HG03520 (cell line): Measurements from ENCODE around the gene NKAIN4.
A peak's percentile ranks its signal among the peaks of the same experiment; 100 is the strongest.

Experiments used
- ATAC-seq: cut with Tn5 transposase; IDR thresholded peaks from one replicate; pipeline ENCODE4 v1.9.1; 2021; ENCODE audit warnings: mild to moderate bottlenecking, moderate library complexity; ENCODE audit not compliant: unreplicated experiment

The NKAIN4 gene

GRCh38 chr20:63220696-63221399 lies 33.4 kb downstream of the NKAIN4 start:
- ATAC-seq = no peak

DNA sequence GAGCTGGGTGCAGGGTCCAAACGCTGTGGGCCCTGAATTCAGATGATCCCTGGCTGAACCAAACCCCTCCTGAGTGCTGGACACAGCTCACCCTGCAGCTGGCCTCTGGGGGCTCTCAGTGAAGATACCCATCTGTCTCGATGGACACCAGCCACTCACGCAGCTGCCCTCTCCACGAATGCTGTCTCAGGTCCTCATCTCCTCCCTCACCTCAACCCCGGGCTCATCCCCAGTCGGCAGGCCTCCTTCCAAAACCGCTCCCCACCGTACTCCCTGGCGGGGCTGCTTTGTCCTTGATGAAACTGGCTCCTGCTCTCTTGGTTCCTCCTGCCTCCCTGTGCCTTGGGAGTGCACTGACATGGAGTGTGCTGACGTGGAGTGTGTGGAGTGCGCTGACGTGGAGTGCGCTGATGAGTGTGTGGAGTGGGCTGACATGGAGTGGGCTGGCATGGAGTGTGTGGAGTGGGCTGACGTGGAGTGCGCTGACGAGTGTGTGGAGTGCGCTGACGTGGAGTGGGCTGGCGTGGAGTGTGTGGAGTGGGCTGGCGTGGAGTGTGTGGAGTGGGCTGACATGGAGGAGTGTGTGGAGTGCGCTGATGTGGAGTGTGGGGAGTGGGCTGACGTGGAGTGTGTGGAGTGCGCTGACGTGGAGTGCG lies 34.3 kb downstream of the NKAIN4 start:
- ATAC-seq = no peak

- no peak for ATAC-seq
Observed at GRCh38 chr20:63219447-63219821, 34.8 kb downstream of the NKAIN4 start.

GRCh38 chr20:63218701-63219446 lies 35.4 kb downstream of the NKAIN4 start:
- no peak for ATAC-seq

- no peak for ATAC-seq
Observed at GRCh38 chr20:63217706-63218105, 36.6 kb downstream of the NKAIN4 start.

DNA sequence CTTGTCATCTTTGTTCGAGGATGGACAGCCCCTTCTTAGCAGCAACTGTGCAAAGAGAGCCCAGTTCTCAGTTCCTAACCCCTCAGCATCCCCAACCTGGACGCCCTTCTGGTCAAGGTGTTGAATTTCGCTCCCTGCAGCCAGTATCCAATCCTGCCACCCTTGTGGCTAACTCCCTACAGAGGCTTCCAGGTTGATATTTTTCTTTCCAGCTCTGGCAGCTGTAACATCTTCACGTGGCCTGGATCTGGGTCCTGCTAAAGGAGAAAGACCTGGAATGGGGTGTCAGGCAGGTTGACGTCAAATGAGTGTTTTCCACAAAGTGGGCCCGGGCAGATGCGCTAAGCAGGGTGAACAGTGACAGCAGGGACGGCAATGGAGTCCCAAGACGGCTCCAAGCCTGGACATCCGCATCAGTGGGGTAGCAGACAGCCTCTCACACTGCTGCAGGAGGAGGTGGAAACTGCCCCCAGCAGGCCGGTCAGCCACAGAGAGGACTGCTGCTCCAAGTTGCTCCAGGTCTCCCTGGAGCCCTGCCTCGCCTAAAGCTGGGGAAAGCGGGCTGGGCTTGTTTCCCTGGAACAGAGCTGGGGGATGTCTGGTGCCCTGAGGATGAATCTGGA lies 37.3 kb downstream of the NKAIN4 start:
- no peak for ATAC-seq

- ATAC-seq = peak; percentile 83
Observed at GRCh38 chr20:63216041-63216848, 38.0 kb downstream of the NKAIN4 start, which contains the start of gene YTHDF1. Gene YTHDF1, minus strand, starts transcription at chr20:63216131. Its CDS starts 239 bp downstream, at chr20:63215892.

DNA sequence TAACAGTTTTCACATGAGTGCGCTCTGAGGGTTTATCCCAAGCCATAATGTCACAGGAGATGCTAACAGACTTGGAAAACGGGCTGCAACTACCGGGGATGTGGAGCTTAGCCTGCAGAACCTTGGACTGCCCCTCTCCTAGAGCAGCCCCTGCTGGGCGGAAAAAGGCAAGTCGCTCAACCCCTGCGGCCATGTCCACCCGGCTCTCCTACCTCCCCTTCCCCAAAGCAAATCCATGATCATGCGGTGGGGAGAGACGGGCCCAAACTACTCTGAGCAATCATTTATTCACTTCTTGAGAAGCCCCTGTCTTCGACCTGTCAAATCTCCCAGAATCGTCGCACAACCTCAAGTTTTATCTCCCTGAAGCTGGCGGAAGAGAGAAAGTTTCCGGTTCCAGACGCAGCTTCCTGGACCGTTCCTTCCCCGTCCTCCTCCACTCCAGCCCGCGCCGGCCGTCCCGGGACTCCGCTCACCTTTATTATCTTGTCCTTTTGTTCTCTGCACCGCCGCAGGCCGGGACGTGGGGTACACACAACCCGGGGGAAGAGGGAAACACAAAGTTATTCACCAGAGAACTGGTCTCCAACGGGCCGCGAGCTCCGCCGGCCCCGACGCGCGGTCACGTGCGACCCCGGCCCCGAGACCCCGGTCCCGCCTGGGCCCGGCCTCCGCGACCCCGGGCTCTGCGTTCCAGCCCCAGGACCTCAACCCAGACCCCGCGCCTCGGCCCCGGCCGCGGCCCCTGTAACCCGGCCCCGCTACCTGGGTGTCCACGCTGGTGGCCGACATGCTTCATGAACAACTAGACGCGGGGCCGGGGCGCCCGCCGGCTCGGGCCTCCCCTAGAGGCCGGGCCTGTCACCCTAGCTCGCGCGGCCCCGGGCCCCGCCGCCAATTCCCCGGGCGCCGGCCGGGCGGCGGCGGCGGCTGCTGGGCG lies 38.9 kb downstream of the NKAIN4 start:
- peak; percentile 18 for ATAC-seq

- no peak for ATAC-seq
Observed at GRCh38 chr20:63214514-63214913, 39.7 kb downstream of the NKAIN4 start.

DNA sequence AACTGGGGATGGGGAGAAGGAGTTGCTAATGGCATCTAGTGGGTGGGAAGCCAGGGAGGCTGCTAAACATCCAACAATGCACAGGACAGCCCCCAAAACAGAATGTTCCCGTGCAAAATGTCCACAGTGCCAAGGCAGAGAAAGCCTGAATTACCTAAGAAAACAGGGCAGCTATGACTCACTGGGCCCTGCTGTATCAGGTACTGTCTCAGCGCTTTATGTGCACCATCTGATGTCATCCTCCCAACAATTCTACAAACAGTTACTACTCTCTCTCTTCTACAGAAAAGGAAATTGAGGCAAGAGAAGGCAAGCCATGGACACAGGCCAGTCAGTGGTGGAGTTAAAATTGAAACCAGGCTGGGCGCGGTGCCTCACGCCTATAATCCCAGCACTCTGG lies 41.5 kb downstream of the NKAIN4 start:
- ATAC-seq = no peak

DNA sequence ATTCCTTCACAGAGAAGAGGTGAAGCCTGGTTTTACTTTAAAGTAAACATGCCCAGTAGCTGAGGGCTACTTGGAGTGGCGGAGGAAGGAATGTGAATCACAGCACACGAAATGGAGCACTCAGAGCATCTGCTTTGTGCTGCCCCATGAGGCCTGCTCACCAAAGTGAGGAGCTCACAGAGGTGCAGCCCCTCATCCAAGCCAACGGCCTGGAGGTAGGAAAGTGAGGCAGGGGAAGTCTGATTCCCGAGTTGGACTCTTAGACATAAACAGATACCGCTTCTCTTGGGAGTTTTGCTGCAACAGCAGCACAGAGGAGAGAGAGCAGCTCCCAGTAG lies 41.9 kb downstream of the NKAIN4 start:
- ATAC-seq = no peak

DNA sequence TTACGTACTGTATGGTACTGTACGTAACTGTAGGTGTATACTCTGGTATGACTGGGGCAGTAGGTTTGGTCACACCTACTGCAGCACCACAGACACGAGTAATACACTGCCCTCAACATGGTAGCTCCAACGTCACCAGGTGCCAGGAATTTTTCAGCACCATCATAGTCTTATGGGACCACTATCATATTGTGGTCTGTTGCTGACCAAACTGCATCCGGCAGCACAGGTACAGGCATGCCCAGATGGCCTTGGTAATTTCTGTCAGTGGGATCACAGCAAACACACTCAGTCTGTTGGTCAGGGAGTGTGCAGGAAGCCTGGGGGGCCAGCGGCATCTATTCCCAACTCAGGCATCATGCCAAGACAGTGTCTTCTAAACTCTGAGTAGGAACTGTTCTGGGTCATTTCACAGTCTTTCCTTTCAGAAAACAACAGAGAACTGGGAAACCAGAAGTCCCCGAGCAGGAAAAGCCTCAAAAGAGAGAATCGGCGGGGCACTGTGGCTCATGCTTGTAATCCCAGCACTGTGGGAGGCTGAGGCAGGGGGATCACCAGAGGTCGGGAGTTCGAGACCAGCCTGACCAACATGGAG lies 44.2 kb downstream of the NKAIN4 start:
- no peak for ATAC-seq

GRCh38 chr20:63208346-63208909 lies 45.8 kb downstream of the NKAIN4 start:
- ATAC-seq = no peak

GRCh38 chr20:63206878-63207277 lies 47.4 kb downstream of the NKAIN4 start:
- no peak for ATAC-seq

GRCh38 chr20:63205896-63206295 lies 48.4 kb downstream of the NKAIN4 start:
- ATAC-seq = no peak

DNA sequence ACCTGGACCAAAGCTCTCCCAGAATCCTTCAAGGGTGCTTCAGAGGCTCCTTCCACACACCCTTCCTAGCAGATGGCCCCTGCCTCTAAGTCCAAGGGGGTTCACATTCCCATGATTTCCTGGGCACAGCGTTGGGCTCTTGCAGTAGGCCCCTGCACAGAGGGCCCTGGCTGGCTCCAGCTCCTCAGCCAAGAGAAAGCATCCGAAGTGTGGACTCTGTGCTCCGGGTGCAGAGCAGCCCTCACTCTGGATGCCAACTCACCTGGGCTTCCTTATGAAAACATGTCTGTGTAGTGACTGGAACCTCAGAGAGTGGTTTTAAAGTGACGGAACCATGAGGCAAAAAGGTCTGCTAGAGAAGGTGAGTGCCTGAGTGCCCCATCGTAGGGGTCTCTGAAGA lies 49.9 kb downstream of the NKAIN4 start:
- ATAC-seq = no peak

DNA sequence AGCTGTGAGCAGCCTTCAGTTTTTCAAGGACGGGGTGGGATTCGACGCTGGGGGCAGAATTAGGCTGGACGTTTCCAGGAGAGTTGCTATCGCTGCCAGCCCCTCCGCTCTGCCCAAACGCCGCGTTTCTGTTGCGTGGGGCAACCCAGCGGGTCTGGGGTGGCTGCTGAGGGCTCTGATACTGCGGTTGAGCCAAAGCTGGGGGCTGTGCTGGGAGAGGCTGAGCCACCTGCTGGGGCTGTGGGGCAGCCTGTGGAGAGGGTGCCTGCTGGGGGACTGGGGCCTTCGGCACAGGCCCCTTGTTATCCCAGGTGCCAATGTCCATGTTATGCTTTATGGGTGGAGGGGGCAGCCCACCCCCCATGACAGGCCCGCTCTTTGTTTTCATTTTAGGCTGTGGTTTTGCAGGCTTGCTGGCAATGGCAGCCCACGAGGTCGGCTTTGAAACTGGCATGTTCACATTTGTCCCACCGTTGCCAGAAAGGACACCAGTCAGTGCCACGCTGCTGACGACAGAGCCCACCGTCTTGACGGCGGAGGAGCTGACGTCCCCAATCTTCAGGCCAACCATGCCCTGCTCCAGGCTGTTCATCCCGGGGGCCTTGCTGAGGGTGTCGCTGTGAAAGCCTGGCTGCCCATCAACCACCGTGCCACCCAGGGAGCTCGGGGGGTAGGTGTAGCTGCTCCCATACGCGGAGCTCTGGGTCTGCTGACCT lies 51.3 kb downstream of the NKAIN4 start:
- ATAC-seq = no peak

DNA sequence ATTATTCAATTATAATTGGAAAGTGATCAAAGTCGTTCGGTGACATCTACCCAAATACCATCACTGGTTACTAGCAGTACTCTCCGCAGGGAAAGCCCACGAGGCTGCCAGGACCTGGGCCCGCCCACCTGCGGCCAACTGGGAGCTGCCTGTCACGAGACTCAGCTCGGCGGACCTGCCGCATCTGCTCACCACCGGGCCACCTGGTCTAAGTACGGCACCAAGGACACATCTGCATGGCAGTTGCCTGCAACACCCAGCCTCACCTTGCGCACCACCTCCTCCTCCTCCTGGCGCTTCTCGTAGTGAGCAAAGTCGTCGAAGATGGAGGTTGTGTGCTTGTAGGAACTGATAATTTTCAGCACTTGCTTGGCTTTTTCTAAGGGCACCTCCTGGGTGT lies 52.2 kb downstream of the NKAIN4 start:
- ATAC-seq = no peak
